HG03039 (cell line): Measurements from ENCODE around the gene NRIP1.

ENCODE experiments used
- ATAC-seq: cut with Tn5 transposase; IDR thresholded peaks from one replicate; pipeline ENCODE4 v1.9.1; 2021; ENCODE audit warnings: mild to moderate bottlenecking, moderate library complexity; ENCODE audit not compliant: unreplicated experiment

NRIP1 gene, protein sequence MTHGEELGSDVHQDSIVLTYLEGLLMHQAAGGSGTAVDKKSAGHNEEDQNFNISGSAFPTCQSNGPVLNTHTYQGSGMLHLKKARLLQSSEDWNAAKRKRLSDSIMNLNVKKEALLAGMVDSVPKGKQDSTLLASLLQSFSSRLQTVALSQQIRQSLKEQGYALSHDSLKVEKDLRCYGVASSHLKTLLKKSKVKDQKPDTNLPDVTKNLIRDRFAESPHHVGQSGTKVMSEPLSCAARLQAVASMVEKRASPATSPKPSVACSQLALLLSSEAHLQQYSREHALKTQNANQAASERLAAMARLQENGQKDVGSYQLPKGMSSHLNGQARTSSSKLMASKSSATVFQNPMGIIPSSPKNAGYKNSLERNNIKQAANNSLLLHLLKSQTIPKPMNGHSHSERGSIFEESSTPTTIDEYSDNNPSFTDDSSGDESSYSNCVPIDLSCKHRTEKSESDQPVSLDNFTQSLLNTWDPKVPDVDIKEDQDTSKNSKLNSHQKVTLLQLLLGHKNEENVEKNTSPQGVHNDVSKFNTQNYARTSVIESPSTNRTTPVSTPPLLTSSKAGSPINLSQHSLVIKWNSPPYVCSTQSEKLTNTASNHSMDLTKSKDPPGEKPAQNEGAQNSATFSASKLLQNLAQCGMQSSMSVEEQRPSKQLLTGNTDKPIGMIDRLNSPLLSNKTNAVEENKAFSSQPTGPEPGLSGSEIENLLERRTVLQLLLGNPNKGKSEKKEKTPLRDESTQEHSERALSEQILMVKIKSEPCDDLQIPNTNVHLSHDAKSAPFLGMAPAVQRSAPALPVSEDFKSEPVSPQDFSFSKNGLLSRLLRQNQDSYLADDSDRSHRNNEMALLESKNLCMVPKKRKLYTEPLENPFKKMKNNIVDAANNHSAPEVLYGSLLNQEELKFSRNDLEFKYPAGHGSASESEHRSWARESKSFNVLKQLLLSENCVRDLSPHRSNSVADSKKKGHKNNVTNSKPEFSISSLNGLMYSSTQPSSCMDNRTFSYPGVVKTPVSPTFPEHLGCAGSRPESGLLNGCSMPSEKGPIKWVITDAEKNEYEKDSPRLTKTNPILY (N-terminal part only)

DNA sequence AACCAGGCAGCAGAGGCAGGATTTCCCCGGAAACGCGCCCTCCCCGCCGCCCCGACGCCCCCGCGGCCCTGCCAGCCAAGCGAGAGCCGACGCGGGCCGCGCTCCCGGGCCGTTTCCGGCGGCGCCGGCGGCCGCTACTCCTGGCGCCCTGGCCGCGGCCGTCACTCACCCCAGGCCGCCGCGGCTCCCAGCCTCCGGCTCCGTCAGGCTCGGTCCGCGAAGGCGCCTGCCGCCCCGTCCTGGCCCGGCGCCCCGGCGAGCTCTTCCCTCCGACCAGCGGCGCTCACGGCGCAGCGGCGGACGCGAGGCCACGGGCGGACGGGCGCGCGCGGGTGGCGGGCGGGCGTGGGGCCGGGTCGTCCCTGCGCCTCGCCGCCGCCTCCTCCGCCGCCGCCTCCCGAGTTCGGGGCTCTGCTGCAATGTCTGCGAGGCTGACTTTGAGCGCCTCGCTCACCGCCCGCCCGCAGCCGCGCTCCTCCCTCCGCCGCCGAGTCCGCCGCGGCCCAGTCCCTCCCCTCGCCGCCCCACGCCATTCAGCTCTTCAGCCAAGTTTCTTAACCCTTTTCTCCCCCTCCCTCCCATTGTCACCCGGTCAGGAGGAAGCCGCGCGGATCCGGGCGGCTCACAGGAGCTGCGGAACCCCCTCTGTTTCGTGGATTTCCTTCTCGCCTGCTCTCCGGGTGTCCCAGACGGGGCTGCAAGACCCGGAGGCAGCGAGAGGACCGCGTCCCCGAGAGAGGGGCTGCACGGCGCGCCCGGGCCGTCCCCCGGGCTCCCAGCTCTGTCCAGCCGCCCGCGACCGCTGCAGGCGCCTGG lies at the start of gene NRIP1:
TSS of gene NRIP1 (minus strand) at position 425 of the 816 bp plus-strand sequence. CDS start 96,808 bp downstream, outside the sequence.
- ATAC-seq, result peak; percentile 74

DNA sequence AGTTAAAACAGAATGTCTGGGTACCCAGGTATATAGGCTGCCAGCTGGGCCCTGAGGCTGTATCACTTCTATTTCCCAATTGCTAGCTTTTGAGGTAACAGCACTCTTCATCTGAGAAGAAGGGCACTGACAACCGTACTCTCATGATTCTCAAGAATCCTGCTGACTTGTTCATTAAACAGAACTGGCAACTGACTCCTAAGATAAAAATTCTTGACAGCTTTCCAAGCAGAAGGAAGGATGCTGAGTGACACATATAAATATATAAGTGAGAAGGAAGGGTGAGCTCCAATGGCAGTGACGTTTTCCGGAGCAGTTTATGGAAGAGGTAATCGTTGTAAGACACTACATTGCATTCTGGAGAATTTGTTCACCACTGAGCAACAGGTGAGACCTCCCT lies 48.1 kb upstream of the NRIP1 start:
- ATAC-seq, result no peak

DNA sequence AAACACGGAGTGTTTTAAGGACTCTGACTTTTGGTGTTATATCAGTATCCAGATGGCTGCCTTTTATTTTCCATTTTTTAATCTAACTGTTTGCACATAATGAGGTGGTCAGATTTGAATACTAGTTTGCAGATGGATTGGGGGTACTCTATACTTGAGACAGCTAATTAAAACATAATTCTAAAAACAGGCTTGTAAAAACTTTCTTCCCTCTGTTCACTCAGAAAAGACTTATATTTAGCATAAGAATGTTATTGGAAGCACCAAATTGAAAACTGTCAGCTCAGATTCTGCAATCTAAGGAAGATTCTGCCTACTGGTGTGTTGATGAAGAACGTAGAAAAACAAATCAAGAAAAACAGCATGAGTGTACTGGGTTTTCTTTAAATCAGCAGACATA lies 44.0 kb upstream of the NRIP1 start:
- ATAC-seq, result no peak

DNA sequence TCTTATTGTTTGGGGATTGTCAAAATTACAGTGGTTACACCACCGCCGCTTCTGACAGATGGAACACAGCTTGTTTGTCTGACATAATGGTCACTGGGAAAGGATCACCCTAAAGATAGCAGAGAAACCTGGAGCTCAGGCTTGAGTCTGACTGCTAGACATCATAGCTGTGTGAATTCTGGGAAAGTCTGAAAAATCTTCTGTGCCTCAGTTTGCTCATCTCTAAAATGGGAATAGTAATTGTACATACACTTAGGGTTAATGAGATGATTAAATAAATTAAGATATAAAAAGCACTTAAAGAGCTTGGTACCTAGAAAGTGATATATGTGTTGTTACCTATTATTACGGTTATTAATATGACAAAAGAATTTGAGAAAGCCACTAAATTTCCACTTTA lies 39.7 kb upstream of the NRIP1 start:
- no peak for ATAC-seq

DNA sequence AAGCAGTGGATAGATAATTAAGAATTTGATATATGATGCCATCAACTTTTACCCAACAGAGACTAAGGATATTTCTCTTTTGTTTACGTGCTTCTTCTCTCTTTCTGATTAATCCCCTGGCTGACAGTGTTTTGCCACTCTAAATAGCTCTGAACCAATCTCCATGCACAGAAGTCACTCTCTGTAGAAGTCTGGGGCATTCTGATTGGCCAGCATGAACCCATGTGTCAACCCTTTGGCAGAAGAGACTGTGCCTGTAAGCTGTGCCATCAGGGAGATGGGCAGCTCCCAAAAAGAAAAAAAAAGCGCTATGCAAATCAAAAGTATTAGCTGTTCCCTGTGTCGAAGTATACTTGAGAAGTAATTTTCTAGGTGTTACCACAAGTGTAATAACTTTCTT lies 34.1 kb upstream of the NRIP1 start:
- no peak for ATAC-seq

DNA sequence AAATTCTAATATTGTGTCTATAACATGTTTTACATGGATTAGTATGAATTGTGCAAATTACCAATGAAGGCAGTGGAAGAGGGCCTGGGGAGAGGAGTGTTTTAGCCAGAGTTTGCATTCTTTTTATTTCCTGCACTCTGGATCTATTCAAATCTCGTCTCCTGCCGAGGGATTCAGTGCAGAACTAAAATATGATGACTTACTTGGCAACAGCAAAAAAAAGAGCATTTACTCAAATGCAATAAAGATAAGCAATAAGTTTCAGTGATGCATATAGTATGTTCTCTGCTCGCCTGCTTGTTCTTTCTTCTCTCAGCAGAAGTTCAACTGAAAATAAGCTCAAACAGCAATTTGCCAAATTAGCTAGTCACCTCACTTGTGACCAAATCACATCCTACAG lies 33.4 kb upstream of the NRIP1 start:
- ATAC-seq, result no peak

DNA sequence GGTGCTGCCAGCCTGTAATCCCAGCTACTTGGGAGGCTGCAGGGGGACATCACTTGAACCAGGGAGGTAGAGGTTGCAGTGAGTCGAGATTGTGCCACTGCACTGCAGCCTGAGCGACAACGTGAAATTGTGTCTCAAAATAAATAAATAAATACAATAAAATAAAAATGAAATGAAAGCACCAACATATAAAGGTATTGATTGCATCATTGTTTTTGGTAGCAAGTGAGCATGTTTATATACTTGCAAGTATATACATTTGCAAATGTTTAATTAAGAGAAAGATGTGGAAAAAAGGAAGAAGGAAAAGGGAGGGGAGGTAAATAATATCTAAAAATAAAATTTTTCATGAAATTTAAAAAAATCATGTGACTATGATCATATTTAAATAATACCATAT lies 32.8 kb upstream of the NRIP1 start:
- ATAC-seq, result no peak

DNA sequence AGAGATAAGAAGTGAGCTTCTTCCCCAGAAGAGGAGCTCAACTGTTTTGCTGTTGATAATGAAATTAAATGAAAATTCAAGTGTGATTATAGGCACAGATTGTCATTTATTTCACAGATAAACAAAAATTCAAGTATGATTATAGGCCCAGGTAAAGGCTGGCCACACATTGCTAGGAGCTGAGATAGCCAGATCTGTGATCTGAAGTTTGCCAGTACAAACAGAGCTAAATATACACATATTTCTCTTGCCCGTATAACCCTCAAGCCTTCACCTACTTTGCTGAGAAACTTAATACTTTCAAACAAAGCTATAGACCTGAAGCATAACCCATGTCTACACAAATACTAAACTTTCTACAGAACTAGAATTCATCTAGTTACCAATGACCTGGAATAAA lies 31.3 kb upstream of the NRIP1 start:
- ATAC-seq, result no peak

DNA sequence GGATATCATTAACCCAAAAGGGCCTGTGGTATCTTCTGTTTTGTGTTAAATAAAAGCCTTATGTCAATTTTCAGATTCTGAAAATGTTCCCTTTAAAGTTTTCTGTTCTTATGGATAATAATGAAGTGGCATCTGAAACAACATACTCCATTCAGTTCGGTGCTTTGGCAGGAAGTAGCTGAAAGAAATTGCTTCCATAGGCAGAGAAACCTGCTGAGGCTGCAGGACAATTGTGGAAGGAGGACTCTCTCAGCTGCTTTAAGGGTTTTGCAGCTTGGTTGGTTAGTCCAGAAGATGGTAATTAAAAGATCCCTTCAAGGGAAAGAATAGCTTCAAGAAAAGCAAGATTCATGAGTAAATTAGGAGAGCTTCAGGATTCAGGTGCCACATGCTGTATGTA lies 30.5 kb upstream of the NRIP1 start:
- no peak for ATAC-seq

DNA sequence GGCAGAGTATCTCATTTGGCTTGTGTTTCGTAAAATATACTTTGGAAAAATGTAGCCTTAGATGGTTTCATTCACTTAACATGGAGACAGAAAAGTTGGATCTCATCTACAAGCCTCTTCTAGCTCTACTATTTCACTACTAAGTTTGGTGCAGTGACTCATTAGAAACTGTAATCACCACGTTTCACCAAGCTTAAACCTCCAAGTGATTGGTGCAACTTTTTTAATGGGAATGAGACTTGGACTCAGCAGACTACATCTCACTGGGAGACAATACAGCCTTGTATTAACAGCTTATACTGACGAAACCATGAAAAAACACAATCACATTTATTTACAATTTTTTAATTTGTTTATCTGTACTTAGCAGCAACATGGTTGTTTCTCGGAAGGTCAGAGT lies 29.9 kb upstream of the NRIP1 start:
- ATAC-seq, result no peak

DNA sequence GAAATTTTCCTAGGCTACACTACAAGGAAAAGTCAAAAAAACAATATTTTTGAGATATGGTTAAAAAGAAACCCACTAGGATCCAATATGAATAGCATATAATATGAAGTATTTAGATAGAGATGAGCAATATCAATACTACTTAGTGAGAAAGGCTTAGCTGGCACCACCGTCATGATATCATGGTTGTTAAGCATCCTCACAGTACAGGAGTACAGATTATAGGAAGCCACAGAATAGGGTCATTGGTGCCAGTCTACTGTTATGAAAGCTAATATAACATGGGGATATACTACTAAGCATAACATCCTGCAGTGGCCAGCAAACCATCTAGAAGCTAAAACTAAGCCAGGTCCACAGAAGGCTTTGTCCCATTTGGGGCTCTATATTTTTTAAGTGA lies 28.4 kb upstream of the NRIP1 start:
- ATAC-seq, result no peak

DNA sequence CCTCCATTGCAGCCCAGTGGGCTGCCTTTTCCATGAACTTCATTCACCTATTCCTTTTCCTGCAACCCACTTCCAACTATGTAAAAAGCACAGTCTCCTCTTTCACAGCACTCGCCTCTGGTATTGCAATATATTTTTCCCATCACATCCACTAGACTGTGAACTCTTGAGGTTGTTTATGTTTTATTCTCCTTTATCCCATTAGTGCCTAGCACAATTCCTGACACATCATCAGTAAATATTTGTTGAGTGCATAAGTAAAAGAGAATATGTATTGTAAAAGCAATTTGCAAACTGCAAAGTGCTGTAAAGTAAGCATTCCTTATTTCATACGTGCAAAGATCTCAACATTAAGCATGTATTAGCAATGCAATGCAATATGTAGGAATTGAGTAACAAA lies 27.9 kb upstream of the NRIP1 start:
- ATAC-seq, result no peak

DNA sequence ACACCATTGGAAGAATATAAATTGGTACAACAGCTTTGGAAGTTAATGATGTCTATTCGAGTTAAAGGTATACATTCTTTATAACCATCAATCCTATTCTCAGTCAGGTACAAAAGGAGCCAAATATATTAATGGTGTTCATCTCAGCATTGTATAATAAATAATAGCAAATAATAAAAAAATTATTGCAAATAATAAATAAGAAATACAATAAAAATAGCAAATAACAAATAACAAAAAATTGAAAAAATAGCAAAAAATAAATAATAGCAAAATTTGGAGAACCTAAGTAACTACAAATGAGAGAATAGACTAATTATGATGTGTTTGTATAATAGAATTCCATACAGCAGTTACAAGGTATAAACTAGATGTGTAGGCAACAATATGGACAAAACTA lies 25.6 kb upstream of the NRIP1 start:
- no peak for ATAC-seq

DNA sequence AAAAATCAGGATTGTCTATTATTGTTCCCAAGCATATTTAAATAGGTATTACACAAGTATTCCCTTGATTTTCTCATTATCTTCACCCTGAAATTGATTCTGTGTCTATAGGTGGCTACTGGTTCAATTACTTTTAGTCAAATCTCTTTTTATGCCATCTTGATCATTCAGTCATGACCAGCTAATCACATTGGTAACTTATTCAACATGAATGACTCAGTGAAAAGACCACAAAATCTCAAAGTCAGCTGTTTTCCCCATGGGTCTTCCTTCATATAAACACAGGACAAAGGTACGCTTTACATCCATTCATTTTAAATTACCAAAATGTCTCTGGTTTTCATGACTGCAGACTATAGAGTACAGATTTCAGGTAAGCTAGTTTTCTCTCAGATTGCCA lies 23.7 kb upstream of the NRIP1 start:
- no peak for ATAC-seq

DNA sequence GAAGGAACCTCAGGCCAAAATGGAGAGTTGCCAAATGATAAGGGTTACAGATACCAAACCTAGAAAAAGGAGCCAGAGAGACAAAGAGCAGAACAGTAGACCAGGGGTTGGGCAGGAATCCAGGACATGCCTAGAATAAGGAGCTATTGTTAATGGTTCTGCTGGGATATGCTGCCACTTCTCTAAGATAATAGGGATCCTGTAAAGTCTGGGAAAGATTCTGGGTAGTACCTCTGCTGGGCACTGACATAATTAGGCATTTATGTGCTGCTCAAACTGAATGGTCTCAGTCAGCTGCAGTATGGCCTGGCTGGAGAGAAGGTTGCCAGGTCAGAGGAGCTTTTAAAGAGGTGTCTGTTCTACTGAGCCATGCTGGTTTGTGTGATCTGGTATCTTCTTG lies 19.9 kb upstream of the NRIP1 start:
- ATAC-seq, result no peak

DNA sequence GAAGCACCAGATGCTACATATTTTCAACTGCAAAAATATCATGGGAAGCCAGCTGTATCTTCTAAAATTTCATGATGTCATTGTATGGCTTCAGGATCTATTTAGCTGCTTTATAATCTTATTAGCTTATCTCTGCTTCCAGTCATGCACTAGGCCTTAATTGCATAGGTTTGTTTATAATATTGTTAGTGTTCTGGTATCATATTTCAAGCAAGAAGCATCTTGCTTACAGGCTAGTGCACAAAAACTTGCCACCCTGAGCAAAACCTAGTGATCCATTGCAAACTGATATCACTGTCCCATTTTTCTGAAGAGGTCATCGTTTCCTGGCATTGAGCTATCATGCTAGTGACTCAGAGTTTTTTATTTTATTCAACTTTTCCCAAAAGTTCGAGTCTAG lies 15.7 kb upstream of the NRIP1 start:
- ATAC-seq, result no peak

DNA sequence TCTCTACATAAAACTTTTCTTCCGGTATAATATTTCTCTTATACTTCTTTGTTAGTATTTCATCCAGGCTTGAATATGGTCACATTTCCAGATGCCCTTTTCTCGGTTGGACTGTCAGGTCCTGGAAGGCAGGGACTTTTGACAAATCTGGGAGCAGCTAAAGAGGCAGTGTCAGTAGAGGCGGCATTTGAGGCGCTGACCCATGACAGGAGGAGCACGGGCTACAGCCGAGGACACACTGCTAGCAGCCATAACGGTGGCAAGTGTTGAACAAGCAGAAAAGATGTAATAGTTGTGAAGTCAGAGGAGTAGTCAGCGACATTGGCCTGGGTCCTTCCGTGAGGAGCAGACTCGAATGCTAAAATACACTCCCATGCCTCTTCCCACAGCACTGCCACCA lies 14.5 kb upstream of the NRIP1 start:
- no peak for ATAC-seq

DNA sequence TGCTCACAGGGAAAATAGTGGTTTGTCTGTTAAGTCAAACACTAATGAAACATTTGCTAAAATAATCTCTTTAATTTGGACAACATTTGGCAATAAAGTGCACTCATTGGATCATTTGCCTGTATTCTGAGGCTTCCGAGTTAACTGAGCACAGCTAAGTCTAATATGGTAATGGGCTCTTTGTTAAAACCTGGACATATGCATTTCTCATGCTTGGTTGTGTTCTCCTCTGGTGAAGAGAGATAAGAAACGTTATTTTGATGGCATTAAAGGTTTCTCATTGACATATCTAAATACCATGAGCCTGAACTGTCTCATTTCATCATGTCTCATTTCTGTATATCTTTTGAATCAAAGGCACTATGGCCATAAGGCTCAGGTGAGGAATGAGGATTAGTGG lies 13.4 kb upstream of the NRIP1 start:
- no peak for ATAC-seq

DNA sequence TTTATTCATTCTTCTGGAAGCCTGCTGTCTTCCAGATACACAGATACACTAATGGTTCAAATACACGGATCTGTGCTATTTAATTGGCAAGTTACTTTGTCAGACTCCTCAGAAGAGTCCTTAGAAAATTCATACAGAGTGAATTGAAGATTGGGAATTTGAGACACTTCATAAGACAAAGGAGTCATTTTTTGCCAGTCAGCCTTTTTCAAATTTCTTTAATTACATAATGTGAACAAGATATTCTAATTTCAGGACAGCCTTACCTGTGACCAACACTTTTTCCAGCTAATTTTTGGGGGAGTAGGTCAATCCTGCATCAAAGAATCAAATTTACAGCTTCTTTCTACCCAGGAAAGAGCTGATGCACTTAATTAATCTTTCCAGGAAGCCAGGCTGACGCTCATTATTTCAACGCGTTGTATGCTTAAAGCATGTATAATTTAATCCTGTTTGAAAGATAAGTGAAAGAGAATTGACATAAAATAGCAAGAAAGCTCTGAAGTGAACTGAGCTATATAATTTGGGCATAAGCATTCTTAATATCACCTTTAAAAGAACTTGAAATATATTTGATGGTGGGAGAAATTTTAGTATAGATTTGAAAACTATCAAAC lies 12.8 kb upstream of the NRIP1 start:
- no peak for ATAC-seq

DNA sequence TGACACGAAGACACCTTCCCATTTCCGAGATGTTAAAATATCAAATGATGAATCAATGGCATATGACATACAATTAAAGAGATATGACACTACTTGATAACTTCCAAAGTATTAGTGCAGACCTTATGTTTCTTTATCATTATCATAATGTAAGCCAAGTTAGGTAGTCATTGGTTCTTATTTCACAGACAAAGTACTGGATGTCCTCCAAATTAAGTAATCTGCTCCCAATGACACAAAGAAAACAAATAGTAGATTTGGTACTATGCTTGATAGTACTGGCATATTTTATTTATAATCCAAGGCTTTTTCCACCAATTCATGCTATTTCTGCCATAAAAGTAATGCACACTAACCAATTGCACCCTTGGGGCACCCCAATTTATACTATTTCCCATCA lies 11.9 kb upstream of the NRIP1 start:
- ATAC-seq, result no peak

DNA sequence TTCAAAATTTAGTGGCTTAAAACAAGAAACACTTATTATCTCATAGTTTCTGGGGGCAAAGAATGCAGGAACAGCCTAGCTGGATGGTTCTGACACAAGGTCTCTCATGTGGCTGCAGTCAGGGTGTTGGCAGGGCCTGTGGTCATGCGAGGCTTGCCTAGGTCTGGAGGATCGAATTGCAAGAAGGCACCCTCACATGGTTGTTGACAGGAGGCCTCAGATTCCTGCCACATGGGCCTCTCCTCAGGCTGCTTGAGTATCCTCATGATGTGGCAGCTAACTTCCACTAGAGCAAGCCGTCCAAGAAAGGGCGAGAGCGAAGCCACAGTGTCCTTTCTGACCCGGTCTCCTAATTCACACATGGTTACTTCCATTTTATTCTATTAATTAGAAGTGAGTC lies 6.2 kb upstream of the NRIP1 start:
- ATAC-seq, result no peak
